A673 (cell line): ENCODE measurements around the gene PPP1R3A. TPM values are rescaled to one million over a fixed set of nuclear protein-coding genes. Genes with fewer than 3 reads are reported as not detected.

Experiments used
- Bru-seq: library from RNA; stranded (reverse); fragments of 400-500 nt; gene quantifications from one replicate; lab custom pipeline; 2021; lab: Mats Ljungman, UMichigan
- BruChase-seq, 2 experiments: library from RNA; stranded (reverse); fragments of 400-500 nt; gene quantifications; one replicate each; lab custom pipeline; 2021; lab: Mats Ljungman, UMichigan
- BruUV-seq: library from RNA; stranded (reverse); fragments of 400-500 nt; replicated peaks from 2 replicates; lab custom pipeline; 2021; lab: Mats Ljungman, UMichigan
- CTCF ChIA-PET: fragments of 300-600 bp; sonication (Branson Sonifier 250); formaldehyde crosslinking; loops from one replicate; lab custom pipeline; 2022; ENCODE audit warnings: antibody characterized with exemption; lab: Charles Lee
- POLR2A ChIA-PET: fragments of 300-600 bp; sonication (Branson Sonifier 250); formaldehyde crosslinking; loops from one replicate; lab custom pipeline; 2022; ENCODE audit warnings: antibody characterized with exemption; ENCODE audit not compliant: low non-redundant PET; lab: Charles Lee
- DNase-seq: peaks from one replicate; pipeline ENCODE4 v3.0.0-alpha.2; 2015; ENCODE audit warnings: low spot score
- H3K27ac ChIP-seq: fragments of 200-600 bp; sonication (generic); 2 replicates; pipeline ENCODE4 v1.5.1; 2016; ENCODE audit warnings: mixed run types, low read depth, mild to moderate bottlenecking, mixed read lengths, antibody characterized with exemption, low read length; ENCODE audit not compliant: poor library complexity, severe bottlenecking
- H3K27me3 ChIP-seq: fragments of 200-600 bp; sonication (generic); replicated peaks from 2 replicates; pipeline ENCODE4 v1.6.1; 2017; ENCODE audit warnings: mixed run types, low read depth, mild to moderate bottlenecking, mixed read lengths, antibody characterized with exemption, low read length; ENCODE audit not compliant: insufficient read depth, poor library complexity
- H3K36me3 ChIP-seq: fragments of 200-600 bp; sonication (generic); 2 replicates; pipeline ENCODE4 v1.6.1; 2016; ENCODE audit warnings: mixed run types, mild to moderate bottlenecking, mixed read lengths, antibody characterized with exemption, low read length; ENCODE audit not compliant: insufficient read depth, poor library complexity, severe bottlenecking
- H3K4me1 ChIP-seq: fragments of 200-600 bp; sonication (generic); 2 replicates; pipeline ENCODE4 v1.6.1; 2017; ENCODE audit warnings: mixed run types, mild to moderate bottlenecking, mixed read lengths, antibody characterized with exemption, low read length; ENCODE audit not compliant: insufficient read depth, poor library complexity, severe bottlenecking
- H3K4me3 ChIP-seq: fragments of 200-600 bp; sonication (generic); 2 replicates; pipeline ENCODE4 v1.5.1; 2016; ENCODE audit warnings: low read depth, mixed run types, mild to moderate bottlenecking, mixed read lengths, low read length; ENCODE audit not compliant: poor library complexity, severe bottlenecking
- H3K9me3 ChIP-seq: fragments of 200-600 bp; sonication (generic); 2 replicates; pipeline ENCODE4 v1.6.1; 2016; ENCODE audit warnings: mixed run types, low read depth, mild to moderate bottlenecking, mixed read lengths, antibody characterized with exemption, low read length; ENCODE audit not compliant: poor library complexity, severe bottlenecking
- EZH2 ChIP-seq: fragments of 200-600 bp; sonication (generic); IDR thresholded peaks from 2 replicates; pipeline ENCODE4 v1.6.1; 2017; ENCODE audit warnings: borderline replicate concordance, low read depth, mild to moderate bottlenecking, mixed read lengths, antibody characterized with exemption, low read length; ENCODE audit not compliant: poor library complexity, severe bottlenecking
- intact Hi-C: fragments of 100-400 bp; cut with micrococcal nuclease; formaldehyde crosslinking; loops from one replicate; pipeline ENCODE4 v1.10.0; 2022; ENCODE audit not compliant: unreplicated experiment
- long read RNA-seq: library from polyadenylated mRNA; stranded (forward); transcript quantifications from one replicate; pipeline ENCODE4 v2.0.0, GENCODE V29; 2022
- total RNA-seq: library from RNA; stranded (reverse); gene quantifications from 2 replicates; pipeline ENCODE4 v1.2.3, GENCODE V29; 2021
- TF ChIP-seq, protein P1 (sequence below): fragments of 300-800, 200-600 bp; sonication (generic); conservative IDR thresholded peaks from 2 replicates; pipeline ENCODE4 v1.5.1; 2017; ENCODE audit warnings: low read depth, mild to moderate bottlenecking, antibody characterized with exemption, low read length, moderate library complexity, mixed read lengths

Gene PPP1R3A, protein sequence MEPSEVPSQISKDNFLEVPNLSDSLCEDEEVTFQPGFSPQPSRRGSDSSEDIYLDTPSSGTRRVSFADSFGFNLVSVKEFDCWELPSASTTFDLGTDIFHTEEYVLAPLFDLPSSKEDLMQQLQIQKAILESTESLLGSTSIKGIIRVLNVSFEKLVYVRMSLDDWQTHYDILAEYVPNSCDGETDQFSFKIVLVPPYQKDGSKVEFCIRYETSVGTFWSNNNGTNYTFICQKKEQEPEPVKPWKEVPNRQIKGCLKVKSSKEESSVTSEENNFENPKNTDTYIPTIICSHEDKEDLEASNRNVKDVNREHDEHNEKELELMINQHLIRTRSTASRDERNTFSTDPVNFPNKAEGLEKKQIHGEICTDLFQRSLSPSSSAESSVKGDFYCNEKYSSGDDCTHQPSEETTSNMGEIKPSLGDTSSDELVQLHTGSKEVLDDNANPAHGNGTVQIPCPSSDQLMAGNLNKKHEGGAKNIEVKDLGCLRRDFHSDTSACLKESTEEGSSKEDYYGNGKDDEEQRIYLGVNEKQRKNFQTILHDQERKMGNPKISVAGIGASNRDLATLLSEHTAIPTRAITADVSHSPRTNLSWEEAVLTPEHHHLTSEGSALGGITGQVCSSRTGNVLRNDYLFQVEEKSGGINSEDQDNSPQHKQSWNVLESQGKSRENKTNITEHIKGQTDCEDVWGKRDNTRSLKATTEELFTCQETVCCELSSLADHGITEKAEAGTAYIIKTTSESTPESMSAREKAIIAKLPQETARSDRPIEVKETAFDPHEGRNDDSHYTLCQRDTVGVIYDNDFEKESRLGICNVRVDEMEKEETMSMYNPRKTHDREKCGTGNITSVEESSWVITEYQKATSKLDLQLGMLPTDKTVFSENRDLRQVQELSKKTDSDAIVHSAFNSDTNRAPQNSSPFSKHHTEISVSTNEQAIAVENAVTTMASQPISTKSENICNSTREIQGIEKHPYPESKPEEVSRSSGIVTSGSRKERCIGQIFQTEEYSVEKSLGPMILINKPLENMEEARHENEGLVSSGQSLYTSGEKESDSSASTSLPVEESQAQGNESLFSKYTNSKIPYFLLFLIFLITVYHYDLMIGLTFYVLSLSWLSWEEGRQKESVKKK
- not detected in 2 replicates for total RNA-seq
- not detected for Bru-seq, nascent RNA
- BruChase-seq, experiment 1, labeled RNA remaining after a 2-hour chase: not detected
- percentile 1 among the genes with signal in this experiment for BruChase-seq, experiment 2, labeled RNA remaining after a 6-hour chase
- long read RNA-seq: 0 reads

DNA sequence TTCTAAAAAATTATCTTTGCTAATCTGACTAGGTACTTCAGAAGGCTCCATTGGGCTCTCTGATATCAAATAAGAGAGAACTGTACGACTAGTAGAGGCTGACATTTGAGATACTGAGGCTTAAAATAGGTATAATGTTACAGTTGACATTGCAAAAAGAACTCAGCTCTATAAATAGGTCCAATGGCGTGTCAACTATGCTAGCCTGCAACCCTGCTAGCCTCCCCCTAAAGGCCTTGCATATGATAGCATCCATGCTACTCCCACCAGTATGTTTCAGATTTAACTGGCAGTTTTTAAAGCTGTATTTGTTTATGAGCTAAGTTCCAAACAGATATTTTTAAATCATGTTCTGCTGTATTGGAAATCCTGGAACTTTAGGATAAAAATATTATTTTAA is at the start of gene PPP1R3A:
Gene PPP1R3A (minus strand): TSS at position 64 of the 400 bp plus-strand sequence. CDS start 13 bp downstream, at position 51.
- no peaks in the 10 kb centered on the region for H3K4me1 ChIP-seq
- no peak within 1 kb of the TSS for H3K27ac ChIP-seq
- ChIA-PET POLR2A (no interaction called here), CTCF (no interaction called here)
- intact Hi-C loops: no loop called here
- no peak within 1 kb of the TSS for H3K4me3 ChIP-seq
- no peaks in the 10 kb centered on the region for H3K36me3 ChIP-seq
- BruUV-seq: no TSS peak
- DNase-seq: no peak
- peaks cover 3% of the 10 kb centered on the region for H3K27me3 ChIP-seq
- no peaks in the 10 kb centered on the region for H3K9me3 ChIP-seq
- TF ChIP-seq, protein P1, sequence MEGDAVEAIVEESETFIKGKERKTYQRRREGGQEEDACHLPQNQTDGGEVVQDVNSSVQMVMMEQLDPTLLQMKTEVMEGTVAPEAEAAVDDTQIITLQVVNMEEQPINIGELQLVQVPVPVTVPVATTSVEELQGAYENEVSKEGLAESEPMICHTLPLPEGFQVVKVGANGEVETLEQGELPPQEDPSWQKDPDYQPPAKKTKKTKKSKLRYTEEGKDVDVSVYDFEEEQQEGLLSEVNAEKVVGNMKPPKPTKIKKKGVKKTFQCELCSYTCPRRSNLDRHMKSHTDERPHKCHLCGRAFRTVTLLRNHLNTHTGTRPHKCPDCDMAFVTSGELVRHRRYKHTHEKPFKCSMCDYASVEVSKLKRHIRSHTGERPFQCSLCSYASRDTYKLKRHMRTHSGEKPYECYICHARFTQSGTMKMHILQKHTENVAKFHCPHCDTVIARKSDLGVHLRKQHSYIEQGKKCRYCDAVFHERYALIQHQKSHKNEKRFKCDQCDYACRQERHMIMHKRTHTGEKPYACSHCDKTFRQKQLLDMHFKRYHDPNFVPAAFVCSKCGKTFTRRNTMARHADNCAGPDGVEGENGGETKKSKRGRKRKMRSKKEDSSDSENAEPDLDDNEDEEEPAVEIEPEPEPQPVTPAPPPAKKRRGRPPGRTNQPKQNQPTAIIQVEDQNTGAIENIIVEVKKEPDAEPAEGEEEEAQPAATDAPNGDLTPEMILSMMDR: no peak
- TF ChIP-seq EZH2: no peak

DNA sequence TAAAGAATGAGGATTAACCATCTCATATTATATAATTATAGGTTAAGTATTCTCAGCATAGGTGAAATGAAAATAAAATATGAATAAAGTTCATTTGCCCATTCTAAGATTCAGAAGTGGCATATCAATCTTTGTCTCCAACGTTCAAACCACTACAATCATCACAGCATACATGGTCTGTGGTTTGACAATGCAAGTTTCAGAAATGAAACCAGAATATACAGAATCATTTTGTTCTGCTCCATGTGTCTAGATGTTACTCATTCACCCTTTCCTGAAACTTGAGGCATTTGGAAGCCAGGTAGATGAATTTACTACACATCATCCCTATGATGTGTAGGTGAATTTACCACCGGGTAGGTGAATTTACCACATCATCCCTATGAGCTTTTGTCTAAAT is 44.5 kb upstream of the PPP1R3A start:
- no peak overlapping the region for H3K27ac ChIP-seq
- no peaks in the 10 kb centered on the region for H3K9me3 ChIP-seq
- H3K27me3 ChIP-seq: no peaks in the 10 kb centered on the region
- H3K4me3 ChIP-seq: no peak overlapping the region
- CTCF ChIA-PET: no interaction called here
- POLR2A ChIA-PET: no interaction called here
- no peaks in the 10 kb centered on the region for H3K4me1 ChIP-seq
- no peak for TF ChIP-seq EZH2
- TF ChIP-seq, protein P1: no peak
- no TSS peak for BruUV-seq
- DNase-seq: no peak
- no peaks in the 10 kb centered on the region for H3K36me3 ChIP-seq
- intact Hi-C loops: no loop called here

DNA sequence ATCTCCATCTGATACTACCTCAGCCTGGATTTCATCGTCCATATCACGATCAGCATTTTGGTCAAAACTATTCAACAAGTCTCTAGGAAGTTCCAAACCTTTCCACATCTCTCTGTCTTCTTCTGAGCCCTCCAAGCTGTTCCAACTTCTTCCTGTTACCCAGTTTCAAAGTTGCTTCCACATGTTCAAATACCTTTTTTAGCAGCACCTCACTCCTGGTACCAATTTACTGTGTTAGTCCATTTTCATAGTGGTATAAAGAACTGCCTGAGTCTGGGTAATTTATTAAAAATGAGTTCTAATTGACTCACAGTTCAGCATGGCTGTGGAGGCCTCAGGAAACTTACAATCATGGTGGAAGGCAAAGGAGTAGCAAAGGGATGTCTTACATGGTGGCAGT is 41.1 kb upstream of the PPP1R3A start:
- Histone ChIP-seq H3K9me3 (no peaks in the 10 kb centered on the region), H3K36me3 (no peaks in the 10 kb centered on the region), H3K27me3 (no peaks in the 10 kb centered on the region), H3K4me1 (no peaks in the 10 kb centered on the region), H3K4me3 (no peak overlapping the region), H3K27ac (no peak overlapping the region)
- POLR2A ChIA-PET: no interaction called here
- CTCF ChIA-PET: no interaction called here
- intact Hi-C loops: no loop called here
- BruUV-seq: no TSS peak
- no peak for DNase-seq
- TF ChIP-seq, protein P1: no peak
